ENCODE results near the gene SLC38A8.

SLC38A8 gene

DNA sequence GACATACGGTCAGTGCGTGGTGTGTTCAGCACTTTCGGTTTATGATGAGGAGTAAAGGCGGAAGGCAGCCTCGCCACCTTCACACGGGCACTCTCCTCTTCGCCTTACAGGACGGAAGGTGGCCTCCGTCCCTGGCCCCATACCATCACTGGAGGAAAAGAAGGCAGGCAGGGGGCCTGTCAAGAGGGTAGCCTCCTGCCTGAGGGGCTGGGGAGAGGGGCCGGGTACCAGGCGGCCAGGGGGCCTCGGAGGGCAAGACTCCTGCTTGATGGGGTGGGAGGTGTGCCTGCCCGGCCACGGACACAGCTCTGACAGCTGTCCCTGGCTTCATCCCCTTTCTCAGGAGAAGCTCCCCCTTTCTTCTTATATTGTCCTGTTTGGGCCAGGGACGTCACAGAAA, 15.6 kb upstream of the SLC38A8 start:
- no peak overlapping the region for H3K27ac ChIP-seq
- no peak overlapping the region for H3K4me3 ChIP-seq (ENCODE audit: low read depth, low read length)
- no peak for DNase-seq
- no peaks in the 10 kb centered on the region for H3K9me3 ChIP-seq (ENCODE audit: severe bottlenecking)
- TF ChIP-seq, protein P1, sequence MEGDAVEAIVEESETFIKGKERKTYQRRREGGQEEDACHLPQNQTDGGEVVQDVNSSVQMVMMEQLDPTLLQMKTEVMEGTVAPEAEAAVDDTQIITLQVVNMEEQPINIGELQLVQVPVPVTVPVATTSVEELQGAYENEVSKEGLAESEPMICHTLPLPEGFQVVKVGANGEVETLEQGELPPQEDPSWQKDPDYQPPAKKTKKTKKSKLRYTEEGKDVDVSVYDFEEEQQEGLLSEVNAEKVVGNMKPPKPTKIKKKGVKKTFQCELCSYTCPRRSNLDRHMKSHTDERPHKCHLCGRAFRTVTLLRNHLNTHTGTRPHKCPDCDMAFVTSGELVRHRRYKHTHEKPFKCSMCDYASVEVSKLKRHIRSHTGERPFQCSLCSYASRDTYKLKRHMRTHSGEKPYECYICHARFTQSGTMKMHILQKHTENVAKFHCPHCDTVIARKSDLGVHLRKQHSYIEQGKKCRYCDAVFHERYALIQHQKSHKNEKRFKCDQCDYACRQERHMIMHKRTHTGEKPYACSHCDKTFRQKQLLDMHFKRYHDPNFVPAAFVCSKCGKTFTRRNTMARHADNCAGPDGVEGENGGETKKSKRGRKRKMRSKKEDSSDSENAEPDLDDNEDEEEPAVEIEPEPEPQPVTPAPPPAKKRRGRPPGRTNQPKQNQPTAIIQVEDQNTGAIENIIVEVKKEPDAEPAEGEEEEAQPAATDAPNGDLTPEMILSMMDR (IDR thresholded peaks at IDR 0.05; ENCODE audit: low read depth, low read length) = no peak
- peaks cover 19% of the 10 kb centered on the region for H3K36me3 ChIP-seq
- H3K27me3 ChIP-seq (ENCODE audit: insufficient read depth, low read depth, severe bottlenecking) = no peaks in the 10 kb centered on the region

DNA sequence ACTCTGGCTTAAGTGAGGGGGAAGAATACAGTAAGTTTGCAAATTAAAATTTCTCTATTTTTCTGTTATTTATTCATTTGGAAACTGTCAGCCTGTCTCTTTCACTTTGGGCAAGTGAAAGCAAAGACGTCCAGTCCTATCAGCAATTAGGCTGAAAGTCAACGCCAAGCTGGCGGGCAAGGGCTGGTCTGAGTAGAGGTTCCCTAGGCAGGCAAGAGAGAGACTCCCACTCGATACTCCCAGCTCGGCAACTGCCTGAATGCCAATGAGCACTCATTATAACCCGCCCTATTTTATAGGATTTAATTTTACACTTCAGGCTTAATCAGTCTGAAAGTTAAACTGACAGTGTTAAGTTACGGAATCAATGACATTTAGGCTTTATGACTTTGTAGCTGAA, 14.3 kb upstream of the SLC38A8 start:
- Histone ChIP-seq H3K36me3 (peaks cover 11% of the 10 kb centered on the region), H3K4me3 (ENCODE audit: low read depth, low read length) (no peak overlapping the region), H3K27me3 (ENCODE audit: insufficient read depth, low read depth, severe bottlenecking) (no peaks in the 10 kb centered on the region), H3K9me3 (ENCODE audit: severe bottlenecking) (no peaks in the 10 kb centered on the region), H3K27ac (no peak overlapping the region)
- no peak for DNase-seq
- TF ChIP-seq, protein P1 (IDR thresholded peaks at IDR 0.05; ENCODE audit: low read depth, low read length) = no peak

DNA sequence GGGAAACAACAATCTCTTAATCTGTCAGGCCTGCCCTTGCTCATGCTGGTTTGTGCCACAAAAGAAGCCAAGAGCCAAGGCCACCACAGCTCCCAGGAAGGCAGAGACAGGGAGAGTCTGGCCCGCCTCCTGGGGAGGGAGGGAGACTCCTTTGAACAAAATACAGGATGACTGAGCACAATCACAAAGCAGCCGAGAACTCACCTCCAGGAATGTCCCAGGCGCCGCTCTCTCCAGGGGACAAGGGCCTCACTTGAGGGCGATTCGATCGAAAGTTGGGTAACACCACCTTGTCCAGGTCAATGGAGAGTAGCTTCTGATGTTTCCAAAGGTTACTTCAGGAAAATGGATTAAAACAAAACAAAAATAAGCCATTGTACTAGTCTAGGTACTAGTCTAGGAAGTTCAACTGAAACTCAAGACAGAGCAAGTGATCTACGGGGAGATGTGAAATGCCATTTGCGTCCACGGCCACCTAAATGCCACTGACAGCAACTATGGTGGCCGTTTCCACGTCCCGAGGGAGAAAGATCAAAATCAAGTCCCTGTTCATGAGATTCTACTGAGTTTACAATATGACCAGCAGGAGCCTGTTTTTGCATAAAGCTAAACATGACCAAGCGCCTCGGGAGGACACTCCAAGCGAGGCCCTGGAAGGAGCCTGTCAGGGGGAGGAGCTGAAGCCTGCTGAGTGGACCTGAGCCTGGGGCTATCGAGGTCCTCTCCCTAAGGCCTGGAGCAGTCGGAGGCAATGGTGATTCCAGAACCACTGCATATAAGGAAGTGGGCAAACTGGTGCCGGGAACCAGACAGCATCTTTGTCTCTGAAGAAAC, 13.4 kb upstream of the SLC38A8 start:
- TF ChIP-seq, protein P1 (IDR thresholded peaks at IDR 0.05; ENCODE audit: low read depth, low read length) = no peak
- Histone ChIP-seq H3K4me3 (ENCODE audit: low read depth, low read length) (no peak overlapping the region), H3K36me3 (peaks cover 2% of the 10 kb centered on the region; the same call in 1 of the 2 replicates), H3K27me3 (ENCODE audit: insufficient read depth, low read depth, severe bottlenecking) (no peaks in the 10 kb centered on the region), H3K27ac (no peak overlapping the region), H3K9me3 (ENCODE audit: severe bottlenecking) (no peaks in the 10 kb centered on the region)
- no peak for DNase-seq

DNA sequence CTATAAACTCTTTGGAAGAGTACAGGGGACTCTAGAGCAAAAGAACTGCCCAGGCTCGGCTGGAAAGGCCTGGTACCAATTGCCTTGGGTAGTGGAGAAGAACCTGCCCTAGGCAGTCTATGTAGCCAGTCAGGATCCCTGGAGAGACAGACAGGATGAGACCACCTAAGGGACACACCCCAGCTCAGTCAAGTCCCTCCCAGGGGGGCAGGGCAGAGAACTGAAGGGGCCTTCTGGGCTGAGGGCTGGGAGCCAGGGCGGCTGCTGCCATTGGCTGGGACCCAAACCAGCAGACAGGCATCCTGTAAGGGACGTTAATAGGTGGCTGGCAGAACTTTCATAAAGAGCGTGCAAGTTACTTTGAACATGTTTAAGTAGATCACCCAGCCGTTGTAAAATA, 12.8 kb upstream of the SLC38A8 start:
- H3K4me3 ChIP-seq (ENCODE audit: low read depth, low read length) = no peak overlapping the region
- no peaks in the 10 kb centered on the region for H3K27me3 ChIP-seq (ENCODE audit: insufficient read depth, low read depth, severe bottlenecking)
- H3K9me3 ChIP-seq (ENCODE audit: severe bottlenecking) = no peaks in the 10 kb centered on the region
- no peak for DNase-seq
- peaks cover 2% of the 10 kb centered on the region; the same call in 1 of the 2 replicates for H3K36me3 ChIP-seq
- no peak overlapping the region for H3K27ac ChIP-seq
- TF ChIP-seq, protein P1 (IDR thresholded peaks at IDR 0.05; ENCODE audit: low read depth, low read length) = no peak

DNA sequence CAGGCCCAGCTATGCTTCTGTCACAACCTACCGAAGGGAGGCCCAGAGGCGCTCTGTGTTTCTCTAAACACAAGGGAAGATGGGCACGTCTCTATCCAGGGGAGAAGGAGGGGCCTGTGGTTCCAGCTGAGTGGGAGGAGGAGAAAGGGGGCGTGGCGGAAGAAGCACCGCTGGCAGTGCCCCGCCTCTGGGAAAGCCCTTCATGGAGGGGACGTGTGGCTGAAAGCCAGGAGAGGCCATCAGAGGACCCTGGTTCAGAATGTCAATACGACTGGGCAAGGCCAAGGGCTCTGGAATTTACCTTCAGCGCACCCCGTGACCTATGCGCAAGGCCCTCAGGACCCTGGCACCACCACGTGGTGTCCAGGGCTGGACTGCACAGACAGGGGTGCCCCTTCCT, 12.3 kb upstream of the SLC38A8 start:
- no peak overlapping the region for H3K4me3 ChIP-seq (ENCODE audit: low read depth, low read length)
- DNase-seq = no peak
- peaks cover 2% of the 10 kb centered on the region; the same call in 1 of the 2 replicates for H3K36me3 ChIP-seq
- H3K27ac ChIP-seq = no peak overlapping the region
- H3K27me3 ChIP-seq (ENCODE audit: insufficient read depth, low read depth, severe bottlenecking) = no peaks in the 10 kb centered on the region
- TF ChIP-seq, protein P1 (IDR thresholded peaks at IDR 0.05; ENCODE audit: low read depth, low read length) = no peak
- H3K9me3 ChIP-seq (ENCODE audit: severe bottlenecking) = no peaks in the 10 kb centered on the region
